PC-3 (cell line): ENCODE measurements around the gene CFAP20DC.

Source experiments
- CTCF ChIP-seq: fragments of 300-600 bp; sonication (generic); conservative IDR thresholded peaks from 2 replicates; pipeline ENCODE4 v1.5.1; 2017; ENCODE audit warnings: antibody characterized with exemption, low read depth, mild to moderate bottlenecking, low read length
- EZH2 ChIP-seq: fragments of 300-600 bp; sonication (generic); IDR thresholded peaks from one replicate; pipeline ENCODE4 v1.6.1; 2017; ENCODE audit warnings: antibody characterized with exemption, mild to moderate bottlenecking, low read length; ENCODE audit not compliant: unreplicated experiment
- EZH2phosphoT487 ChIP-seq: fragments of 300-600 bp; sonication (generic); IDR thresholded peaks from 2 replicates; pipeline ENCODE4 v1.6.1; 2018; ENCODE audit warnings: mild to moderate bottlenecking, antibody characterized with exemption, low read length, borderline replicate concordance

DNA sequence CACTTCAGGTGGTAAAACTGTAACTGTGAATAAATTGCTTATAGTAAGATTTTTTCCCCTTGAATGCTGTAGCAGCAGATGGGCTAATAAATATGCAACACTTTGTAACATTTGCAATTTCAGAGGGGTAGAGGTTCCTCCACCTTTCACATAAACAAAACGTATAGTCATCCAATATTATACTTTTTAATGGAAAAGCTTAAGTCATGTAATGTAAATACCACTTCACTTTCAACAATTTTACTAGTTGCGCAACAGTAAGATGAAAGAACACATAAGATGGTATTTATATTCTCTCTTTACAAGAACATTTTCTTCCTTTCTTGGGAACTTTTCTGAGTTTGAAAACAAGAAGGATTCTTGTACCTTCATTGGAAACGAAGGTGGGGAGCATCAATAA lies 326.7 kb downstream of the CFAP20DC start:
- TF ChIP-seq CTCF, result no peak
- no peak for TF ChIP-seq EZH2phosphoT487
- no peak for TF ChIP-seq EZH2
